NCI-H748 treated with DMSO at 0.1 percent for 48 hours (cell line): ENCODE data around the gene ANTKMT.
"Not testable (repeated sequence)": the region's sequence is repeated elsewhere in the genome, so short reads cannot be mapped to it uniquely, and the experiment has no call there.

Source experiments
- DNase-seq: peaks from one replicate; lab custom pipeline; 2025; lab: John Stamatoyannopoulos, UW

Gene ANTKMT

GRCh38 chr16:681746-682427 is 39.1 kb upstream of the ANTKMT start:
- no peak for DNase-seq

DNA sequence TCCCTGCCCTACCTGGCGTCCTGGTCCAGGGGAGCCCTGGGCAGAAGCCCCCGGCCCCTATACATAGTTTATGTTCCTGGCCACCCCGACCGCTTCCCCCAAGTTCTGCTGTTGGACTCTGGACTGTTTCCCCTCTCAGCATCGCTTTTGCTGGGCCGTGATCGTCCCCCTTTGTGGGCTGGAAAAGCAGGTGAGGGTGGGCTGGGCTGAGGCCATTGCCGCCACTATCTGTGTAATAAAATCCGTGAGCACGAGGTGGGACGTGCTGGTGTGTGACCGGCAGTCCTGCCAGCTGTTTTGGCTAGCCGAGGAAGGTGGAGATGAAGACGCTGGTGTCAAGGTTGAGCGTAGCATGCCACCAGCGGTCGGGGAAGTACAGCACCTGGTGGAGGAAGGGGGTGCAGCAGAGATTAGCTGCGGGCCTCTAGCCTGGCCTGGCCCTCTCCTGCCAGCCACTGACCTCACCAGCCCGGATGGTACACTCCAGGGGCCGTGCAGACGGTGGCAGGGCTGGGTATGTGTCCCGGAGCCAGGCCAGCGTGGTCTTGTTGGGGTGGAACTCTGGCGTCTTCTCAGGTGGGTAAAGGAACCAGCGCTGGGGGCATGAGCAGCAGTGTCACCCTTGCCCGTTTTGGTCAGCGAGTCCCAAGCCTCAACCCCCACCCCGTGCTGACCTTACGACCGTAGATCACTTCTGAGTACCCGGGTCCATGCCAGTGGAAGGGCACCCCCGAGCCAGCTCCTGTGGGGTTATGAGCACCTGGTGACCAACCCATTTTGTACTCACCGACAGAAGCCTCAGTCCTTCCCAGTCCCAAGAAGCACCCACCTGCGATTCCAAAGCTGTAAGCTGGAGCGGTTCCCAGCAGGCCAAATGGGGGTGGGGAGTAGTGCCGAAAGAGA is 38.2 kb upstream of the ANTKMT start:
- DNase-seq = no peak

GRCh38 chr16:683396-684070 is 37.4 kb upstream of the ANTKMT start:
- DNase-seq = no peak

DNA sequence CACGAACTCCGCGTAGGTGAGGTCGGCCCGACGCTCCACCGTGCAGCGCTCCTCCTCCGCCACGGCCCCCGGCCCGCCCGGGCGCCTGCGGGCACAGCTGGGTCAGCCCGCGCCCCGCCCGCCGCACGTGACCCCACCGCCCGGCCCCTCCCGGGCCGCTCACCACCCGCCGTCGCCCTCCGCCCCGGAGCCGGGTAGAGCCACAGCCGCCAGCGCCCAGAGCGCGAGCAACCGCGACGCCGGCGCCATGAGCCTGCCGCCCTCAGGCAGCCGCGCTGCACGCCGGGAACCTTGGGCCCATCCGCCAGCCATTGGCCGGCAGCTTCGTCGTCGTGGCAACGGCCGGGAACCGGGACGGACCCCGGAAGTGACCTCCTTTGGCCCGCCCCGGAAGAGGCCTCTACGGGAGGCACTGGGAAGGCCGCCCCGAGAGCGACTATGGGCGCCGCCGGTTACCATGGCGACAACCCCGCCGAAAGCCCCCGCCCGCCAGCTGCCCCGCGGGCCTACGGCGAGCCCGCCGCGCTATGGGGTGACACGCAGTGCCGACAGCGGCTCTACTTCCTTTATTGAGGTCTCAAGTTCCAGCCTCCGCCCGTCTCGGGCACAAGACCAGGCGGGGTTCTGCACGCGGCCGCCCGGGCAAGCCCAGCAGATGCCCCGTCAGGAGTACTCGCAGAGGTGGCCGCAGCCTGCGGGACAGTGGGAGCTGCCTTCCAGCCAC is 36.7 kb upstream of the ANTKMT start, which contains the start of gene JMJD8:
JMJD8 (minus strand) TSS at position 264 of the 724 bp plus-strand sequence; CDS start at position 249, 15 bp downstream.
- peak; percentile 72 for DNase-seq

DNA sequence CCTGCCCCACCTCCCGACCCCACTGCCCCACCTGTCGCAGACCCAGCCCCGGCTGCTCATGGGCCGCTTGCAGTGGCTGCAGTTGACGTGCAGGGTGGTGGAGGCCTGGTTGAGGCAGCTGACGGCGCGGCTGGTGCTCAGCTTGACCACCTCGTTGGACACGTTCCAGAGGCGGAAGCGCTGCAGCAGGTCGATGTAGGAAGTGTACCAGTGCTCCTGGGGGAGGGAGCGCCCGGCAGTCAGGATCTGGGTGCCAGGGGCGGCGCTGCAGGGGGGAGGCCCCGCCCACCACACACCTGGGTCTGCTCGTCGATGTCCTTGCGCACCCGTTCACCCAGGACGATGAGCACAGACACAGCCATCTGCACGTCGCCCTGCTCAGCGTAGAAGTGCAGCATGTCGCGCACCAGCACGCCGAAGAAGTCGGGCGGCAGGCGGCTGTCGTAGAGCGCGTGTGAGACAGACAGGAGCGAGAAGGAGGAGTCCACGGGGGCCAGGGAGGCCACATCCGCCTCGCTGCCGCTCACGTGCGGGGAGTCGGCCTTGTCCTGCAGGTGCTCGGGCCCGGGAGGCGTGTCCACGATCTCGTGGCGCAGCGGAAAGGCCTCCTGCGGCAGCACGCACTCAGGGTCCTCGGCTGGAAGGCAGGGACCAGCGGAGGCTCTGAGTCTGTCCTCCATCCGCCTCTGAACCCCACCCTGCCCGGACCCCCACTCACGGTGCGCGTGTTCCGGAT is 35.8 kb upstream of the ANTKMT start:
- no peak for DNase-seq

DNA sequence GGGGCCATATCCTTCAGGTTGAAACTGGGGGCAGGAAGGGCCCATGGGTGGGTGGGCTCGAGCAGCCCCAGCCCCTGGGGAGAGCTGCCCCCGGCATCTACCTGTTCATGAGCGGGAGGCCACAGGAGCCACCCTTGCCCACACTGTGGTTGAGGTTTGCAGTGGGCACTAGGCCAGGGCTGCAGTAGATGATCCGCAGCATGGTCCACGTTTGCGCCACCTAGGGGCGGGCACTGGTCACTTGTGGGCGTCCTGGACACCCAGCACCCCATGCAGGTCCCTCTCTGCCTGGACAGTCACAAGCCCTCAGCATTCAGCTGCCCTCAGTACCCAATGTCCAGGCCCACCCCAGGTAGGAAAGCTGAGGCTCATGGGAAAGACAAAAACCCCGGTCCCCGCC is 35.0 kb upstream of the ANTKMT start:
- DNase-seq = peak; percentile 4

GRCh38 chr16:686459-687260 is 34.3 kb upstream of the ANTKMT start:
- no peak for DNase-seq

DNA sequence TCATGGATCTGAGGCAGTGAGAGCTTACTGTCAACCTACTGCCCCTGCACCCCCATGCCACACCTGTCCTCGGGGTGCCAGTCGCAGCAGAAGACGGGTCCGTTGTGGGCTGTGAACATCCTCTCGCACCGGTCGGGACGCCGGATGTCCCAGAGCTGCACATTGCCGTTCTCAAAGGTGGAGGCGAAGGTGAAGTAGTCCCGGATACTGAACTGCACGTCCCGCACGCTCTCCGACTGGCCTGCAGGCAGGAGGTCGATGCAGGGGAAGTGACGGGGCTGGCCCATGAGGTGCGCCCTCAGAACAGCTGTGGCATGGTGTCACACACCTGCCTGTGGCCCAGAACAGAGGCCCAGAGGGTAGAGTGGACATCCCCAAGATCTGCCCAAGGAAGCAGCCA is 33.4 kb upstream of the ANTKMT start:
- DNase-seq = no peak

DNA sequence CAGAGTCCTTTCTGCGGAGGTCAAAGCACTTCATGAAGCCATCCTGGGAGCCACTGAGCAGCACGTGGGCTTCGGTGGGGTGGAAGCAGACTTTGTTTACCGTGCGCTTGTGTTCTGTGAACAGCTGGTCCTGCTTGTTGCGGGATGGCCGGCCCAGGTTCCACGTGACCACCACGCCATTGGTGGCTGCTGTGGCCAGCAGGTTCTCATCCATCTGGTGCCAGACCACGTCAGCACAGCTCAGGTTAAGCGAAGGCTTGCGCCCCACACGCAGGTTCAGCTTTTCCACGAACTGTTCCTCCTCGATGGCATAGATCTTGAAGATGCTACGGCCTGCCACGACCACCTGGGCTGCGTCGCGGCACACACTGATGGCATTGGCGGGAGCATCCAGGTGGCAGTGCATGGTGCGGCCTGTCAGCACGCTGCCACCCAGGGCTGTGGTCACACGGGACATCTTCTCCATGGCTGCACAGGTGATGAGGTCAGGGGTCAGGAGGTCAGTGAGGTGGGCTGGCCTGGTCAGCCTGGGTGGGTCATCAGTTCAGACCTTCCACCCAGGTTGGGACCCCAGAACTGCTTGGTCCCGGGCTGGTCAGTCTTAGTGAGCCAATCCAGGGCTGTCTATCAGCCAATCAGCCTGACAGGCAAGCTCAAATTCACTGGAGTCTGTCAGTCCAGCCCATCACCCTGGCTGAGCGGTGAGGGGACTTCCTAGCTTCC is 31.6 kb upstream of the ANTKMT start:
- DNase-seq = no peak

DNA sequence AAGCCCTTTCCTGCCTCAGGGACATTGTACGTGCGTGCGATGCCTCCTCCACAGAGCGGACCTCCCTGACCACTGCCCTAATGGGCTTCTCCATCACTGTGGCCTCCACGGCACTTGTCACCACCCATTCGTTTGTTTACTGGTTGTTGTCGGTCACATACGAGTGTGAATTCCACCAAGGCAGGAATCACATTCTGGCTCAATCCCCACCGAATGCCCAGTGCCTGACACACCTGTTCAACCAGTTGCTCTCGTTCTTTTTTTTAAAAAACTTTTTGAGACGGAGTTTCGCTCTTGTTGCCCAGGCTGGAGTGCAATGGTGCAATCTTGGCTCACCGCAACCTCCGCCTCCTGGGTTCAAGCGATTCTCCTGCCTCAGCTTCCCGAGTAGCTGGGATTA is 29.7 kb upstream of the ANTKMT start:
- not testable (repeated sequence) for DNase-seq

DNA sequence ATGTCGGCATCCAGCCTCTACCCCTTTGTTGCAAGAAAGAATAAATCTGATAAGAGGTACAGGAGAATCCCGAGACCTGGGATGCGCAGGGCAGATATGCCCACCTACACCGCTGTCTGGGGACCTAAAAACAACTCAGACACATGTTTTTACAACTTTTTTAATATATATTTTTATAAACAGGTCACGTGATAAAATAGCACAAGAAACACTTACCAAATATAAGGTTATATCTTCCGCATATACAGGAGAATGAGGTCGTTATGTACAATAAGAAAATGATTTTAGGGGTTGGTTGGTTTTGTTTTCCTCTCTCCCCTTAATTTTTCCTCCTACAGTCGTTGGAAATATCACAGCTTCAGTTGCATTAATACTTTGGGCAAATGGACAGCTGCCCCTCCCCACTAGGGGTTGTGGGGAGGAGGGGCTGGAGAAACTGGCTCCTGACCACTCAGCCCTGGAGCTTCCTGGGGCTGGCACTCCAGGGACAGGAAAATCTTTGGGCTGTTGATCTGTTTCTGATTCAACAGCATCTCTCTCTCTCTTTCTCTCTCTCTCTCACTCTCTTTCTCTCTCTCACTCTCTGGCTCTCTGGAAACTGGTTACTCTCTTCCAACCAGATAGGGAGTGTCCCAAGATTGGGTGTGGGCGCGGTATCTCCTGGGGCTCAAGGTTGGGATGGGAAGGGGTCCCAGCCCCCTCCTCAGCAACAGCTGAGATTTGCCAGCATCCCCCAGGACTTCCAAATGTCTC is 28.4 kb upstream of the ANTKMT start:
- no peak for DNase-seq

DNA sequence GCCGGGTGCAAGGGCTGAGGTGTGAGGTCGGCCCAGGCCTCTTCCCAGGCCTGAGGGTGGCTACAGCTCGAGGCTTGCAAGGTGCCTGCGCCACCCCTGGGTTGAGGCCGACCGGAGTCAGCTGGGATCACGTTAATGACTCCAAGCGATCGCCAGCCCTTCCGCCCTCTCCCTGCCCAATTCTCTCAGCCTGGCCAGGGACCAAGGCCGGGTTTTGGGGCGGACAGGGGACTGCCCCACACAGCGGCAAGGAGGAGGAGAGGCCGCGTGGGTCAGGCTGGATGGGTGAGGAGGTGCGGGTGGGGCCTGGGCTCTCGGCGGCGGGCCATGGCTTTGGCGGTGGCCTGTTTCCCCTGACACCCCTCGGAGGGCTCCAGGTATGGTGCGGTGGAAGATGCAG is 27.6 kb upstream of the ANTKMT start:
- no peak for DNase-seq

DNA sequence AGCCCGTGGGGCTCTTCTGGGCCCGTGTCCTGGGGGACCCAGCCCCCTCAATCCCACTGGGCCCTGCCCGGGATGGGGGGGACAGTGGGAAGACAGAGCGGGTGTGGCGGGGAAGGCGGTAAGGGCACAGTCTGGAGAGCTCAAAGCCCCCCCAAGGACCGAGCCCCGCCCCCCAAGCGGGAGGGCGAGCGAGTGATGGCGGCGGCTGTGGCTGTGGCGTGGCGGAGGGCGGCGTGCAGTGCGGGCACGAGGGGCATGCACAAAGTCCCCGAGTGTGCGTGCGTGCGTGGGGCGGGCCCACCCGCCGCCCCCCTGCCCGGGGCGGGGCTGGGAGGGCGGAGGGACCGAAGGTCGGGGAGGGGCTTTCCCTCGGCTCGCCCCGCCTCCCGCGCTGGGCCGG is 27.2 kb upstream of the ANTKMT start:
- no peak for DNase-seq

GRCh38 chr16:694187-694862 is 26.6 kb upstream of the ANTKMT start:
- DNase-seq = no peak

DNA sequence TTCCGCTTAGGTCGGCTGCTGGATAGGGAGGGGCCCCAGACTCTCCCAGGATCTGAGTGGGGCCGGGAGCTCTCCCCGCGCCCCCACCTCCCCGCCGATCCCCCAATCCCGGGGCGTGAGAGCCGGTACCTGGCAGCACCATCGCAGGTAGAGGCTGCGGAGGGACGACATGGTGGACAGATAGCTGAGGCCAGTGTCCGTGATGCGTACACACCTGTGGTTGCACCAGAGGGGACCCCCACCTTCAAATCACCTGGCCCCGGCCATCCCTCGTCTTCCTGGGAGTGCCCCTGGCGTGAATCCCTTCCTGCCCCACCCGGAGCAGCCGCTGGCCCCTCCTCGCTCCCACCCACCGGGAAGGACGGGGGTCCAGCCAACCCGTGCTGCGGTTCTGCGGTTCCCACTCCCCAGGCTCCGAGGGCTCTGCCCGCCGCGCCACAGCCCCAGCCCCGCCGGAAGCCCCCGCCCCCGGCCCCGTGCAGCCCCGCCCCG is 26.0 kb upstream of the ANTKMT start:
- DNase-seq = no peak

GRCh38 chr16:695355-696089 is 25.4 kb upstream of the ANTKMT start:
- DNase-seq = peak; percentile 83

- DNase-seq = no peak
Observed at GRCh38 chr16:698911-699671, 21.9 kb upstream of the ANTKMT start.
